GM15510 (cell line): ENCODE measurements around the gene HYLS1.
A peak's percentile ranks its signal among the peaks of the same experiment; 100 is the strongest.

ENCODE experiments used
- POLR2A ChIP-seq: IDR thresholded peaks from 3 replicates; pipeline ENCODE4 v1.6.1; 2011; ENCODE audit warnings: borderline replicate concordance; ENCODE audit not compliant: insufficient read length; ENCODE audit errors: extremely low read depth

HYLS1 gene

GRCh38 chr11:125887373-125888324 is at the start of gene HYLS1:
HYLS1 (plus strand) TSS chr11:125887668; CDS start chr11:125899369, 11,701 bp downstream.
- TF ChIP-seq POLR2A: peak; percentile 76

- no peak for TF ChIP-seq POLR2A
Measured at GRCh38 chr11:125842321-125842948, 45.0 kb upstream of the HYLS1 start.

GRCh38 chr11:125846188-125846587 is 41.3 kb upstream of the HYLS1 start:
- no peak for TF ChIP-seq POLR2A

- TF ChIP-seq POLR2A: no peak
Measured at GRCh38 chr11:125869521-125869920, 17.9 kb upstream of the HYLS1 start.

- TF ChIP-seq POLR2A: no peak
Measured at GRCh38 chr11:125871391-125872137, 15.9 kb upstream of the HYLS1 start.

- no peak for TF ChIP-seq POLR2A
Measured at GRCh38 chr11:125872138-125872491, 15.4 kb upstream of the HYLS1 start.

GRCh38 chr11:125873881-125874555 is 13.4 kb upstream of the HYLS1 start:
- no peak for TF ChIP-seq POLR2A

GRCh38 chr11:125874556-125875124 is 12.8 kb upstream of the HYLS1 start:
- no peak for TF ChIP-seq POLR2A

GRCh38 chr11:125881291-125881690 is 6.2 kb upstream of the HYLS1 start:
- no peak for TF ChIP-seq POLR2A

- TF ChIP-seq POLR2A: no peak
Measured at GRCh38 chr11:125883375-125883774, 4.1 kb upstream of the HYLS1 start.

GRCh38 chr11:125886997-125887372 is 483 bp upstream of the HYLS1 start:
- peak; percentile 50 for TF ChIP-seq POLR2A

- no peak for TF ChIP-seq POLR2A
Measured at GRCh38 chr11:125890447-125891100, 3.1 kb downstream of the HYLS1 start.

- no peak for TF ChIP-seq POLR2A
Measured at GRCh38 chr11:125892071-125892470, 4.6 kb downstream of the HYLS1 start.

- TF ChIP-seq POLR2A: no peak
Measured at GRCh38 chr11:125892994-125893393, 5.5 kb downstream of the HYLS1 start.
